Measurements from ENCODE around the gene TAB2.
A peak's percentile ranks its signal among the peaks of the same experiment; 100 is the strongest.

The TAB2 gene

DNA sequence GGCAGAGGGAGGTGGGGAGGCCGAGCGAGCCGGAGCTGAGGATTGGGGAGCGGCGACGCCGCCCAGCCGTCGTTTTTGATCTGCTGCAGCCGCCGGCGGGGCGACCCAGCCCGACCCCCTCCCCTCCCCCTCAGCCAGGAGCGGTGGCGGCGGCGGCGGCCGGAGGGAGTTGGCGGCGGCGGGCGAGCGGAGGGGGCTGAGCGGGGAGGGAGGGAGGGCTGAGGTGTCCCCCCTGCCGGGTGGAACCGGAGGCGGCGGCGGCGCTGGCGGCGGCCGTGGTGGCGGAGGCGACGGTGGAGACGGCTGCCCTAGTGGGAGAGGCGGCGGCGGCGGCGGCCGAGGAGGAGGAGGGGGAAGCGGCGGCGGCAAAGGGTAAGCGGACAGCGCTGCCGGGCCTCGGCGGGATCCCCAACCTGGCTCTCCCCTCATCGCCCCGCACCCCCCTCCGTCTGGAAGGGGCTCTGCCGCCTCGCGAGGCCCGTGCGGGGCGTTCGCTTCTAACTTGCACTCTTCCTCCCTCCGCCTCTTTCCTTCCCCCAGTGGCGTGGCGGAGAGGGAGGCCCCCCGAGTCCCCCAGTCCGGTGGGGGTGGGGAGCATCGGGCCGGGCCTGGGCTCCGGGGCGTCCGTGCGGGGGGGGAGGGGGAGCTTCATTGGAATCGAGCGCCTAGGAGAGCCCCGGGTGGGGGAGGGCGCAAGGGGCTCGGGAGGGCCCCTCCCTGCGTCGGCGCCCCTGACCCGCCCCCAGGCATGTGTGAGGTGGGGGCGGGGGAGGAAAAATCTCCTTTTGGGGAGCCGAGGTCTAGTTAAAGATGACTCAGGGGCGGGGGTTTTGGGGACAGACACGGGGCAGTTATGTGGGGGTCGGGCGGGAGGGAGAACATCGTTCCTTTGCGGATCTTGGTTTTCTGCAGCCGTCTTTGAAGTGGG lies at the start of gene TAB2:
TAB2 (plus strand) TSS at position 69 of the 928 bp plus-strand sequence. CDS start 52,286 bp downstream, outside the sequence.
- DNase-seq (ENCODE audit: low spot score) = peak; percentile 52

- DNase-seq (ENCODE audit: low spot score) = no peak
Observed at GRCh38 chr6:149268146-149268545, 49.4 kb upstream of the TAB2 start.

DNA sequence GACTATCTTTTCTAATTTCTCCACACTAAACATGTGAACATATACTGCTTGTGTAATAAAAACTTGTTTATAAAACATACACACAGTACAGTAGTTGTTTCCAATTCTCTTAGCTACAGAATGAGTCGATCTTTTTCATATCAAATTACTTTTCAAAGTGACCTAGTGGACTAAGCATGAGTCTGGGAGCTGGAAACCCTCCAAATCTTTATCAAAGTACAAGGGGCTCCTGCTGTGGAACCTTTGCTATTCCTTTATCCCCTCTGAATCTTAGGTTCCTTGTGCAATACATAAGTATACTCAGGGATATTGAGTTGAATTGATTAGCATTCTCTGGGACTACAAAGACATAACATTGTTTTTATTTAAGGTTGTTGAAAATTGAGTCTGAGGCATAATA lies 48.7 kb upstream of the TAB2 start:
- DNase-seq (ENCODE audit: low spot score) = no peak

DNA sequence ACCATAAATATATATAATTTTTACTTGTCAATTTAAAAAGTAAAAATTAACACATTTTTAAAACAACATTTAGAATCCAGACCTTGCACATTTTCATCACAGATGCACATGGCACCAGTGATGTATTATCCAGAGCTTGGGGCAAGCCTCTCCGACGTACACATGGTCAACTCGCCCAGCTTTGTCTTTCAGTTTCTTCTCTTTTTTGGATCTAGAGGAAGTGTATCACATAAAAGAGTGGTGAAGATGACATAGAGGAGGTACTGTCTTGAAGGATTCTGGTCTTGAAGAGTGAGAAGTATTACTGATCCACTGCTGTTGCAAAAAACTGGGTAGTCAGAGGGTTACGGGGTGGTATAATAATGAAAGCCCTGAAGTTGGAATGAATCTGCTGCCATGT lies 46.9 kb upstream of the TAB2 start:
- DNase-seq (ENCODE audit: low spot score) = no peak

DNA sequence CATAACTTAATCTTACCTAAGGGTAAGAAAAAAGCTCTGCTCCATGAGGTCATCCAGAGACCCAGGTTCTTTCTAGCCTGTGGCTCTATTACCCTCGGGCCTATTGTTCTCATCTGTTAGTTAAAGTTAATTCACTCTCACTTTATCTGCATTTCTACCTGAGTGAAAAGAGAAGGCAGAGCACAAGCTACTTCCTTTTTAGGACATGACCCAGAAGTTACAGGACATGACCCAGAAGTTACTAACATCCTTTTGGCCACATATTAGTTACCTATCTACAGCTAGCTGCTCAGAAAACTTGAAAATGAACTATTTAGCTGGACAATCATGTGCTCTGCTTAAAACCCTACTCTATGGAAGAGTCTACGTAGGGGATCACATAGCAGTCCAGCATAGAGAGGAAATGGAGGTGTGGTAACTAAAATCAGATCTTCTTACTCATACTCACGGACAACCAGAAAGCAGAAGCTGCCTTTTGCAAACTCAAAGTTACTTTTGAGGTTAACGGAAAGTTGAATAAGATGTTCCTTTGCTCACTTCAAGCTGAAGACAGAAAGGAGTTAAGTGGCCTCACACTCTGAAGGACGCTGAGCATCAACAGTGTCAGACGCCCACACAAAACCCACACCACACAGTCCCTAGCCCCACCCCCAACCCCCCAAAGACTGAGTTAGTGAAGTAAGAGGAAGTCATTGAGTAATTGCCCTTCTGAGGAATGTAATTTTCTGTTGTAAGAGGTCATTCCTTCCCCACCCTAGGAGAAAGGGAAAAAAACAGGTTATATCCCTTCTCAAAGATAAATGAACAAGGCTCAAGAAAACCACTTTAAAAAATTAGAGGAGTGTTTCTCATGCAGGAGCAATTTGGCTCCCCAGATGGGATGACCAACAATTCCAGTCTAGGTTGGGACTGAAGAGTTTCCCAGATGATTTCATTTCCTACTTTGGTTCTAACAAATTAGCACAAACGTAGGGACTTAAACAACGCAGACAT lies 45.9 kb upstream of the TAB2 start:
- DNase-seq (ENCODE audit: low spot score) = peak; percentile 56

DNA sequence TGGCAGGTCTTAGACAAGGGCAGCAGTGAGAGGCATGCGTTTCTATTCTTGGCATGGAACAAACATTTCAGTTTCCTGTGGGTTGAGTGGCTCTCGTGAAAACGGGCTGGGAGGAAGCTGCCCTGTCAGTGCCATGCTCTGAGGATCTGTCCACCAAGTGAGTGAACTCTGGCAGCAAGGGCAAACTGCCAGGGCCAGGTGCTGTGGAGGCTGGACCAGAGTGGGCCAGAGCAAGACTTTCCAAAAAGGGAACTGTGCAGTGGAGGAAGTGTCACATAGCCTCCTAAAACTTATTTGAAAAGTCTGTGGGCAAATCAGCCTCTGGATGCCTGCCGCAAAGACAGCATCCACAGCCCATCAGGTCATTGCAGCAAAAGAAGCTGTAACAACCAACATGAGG lies 44.2 kb upstream of the TAB2 start:
- DNase-seq (ENCODE audit: low spot score) = peak; percentile 77

GRCh38 chr6:149275621-149276020 lies 41.9 kb upstream of the TAB2 start:
- DNase-seq (ENCODE audit: low spot score) = no peak

- DNase-seq (ENCODE audit: low spot score) = no peak
Observed at GRCh38 chr6:149277621-149278020, 39.9 kb upstream of the TAB2 start.

GRCh38 chr6:149278997-149279396 lies 38.5 kb upstream of the TAB2 start:
- no peak for DNase-seq (ENCODE audit: low spot score)

- no peak for DNase-seq (ENCODE audit: low spot score)
Observed at GRCh38 chr6:149284904-149285303, 32.6 kb upstream of the TAB2 start.

- DNase-seq (ENCODE audit: low spot score) = no peak
Observed at GRCh38 chr6:149285626-149286025, 31.9 kb upstream of the TAB2 start.

DNA sequence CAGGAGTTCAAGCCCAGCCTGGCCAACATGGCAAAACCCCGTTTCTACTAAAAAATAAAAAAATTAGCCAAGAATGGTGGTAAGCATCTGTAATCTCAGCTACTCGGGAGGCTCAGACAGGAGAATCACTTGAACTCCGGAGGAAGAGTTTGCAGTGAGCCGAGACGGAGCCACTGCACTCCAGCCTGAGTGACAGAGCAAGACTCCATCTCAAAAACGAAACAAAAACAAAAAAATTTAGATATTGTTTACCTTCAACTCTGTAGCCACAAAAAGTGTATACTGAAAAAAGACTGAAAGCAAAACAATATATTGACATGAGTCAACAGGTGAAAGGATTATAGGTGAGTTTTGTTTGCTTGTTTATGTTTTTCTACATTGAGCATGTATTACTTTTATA lies 30.6 kb upstream of the TAB2 start:
- no peak for DNase-seq (ENCODE audit: low spot score)

DNA sequence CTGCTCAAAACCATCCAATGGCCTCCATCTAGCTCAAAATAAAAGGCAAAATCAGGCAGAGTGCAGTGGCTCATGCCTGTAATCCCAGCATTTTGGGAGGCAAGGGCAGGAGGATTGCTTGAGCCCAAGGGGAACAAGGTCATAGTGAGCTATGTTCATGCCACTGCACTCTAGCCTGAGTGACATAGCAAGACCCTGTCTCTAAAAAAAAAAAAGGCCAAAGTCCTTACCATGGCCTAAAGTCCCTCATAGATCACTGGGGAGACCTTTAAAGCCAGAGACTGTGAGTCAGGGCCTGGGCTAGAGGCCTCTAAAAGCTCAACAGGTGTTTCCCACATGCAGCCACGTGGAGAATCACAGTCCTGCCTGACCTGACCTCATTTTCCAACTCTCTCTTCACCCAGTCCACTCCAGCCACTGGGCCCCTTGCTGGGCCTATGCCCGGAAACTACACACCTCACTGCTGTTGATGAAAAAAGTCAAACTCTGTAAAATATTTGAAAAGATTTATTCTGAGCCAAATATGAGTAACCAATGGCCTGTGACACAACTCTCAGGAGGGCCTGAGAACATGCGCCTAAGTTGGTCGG lies 28.2 kb upstream of the TAB2 start:
- no peak for DNase-seq (ENCODE audit: low spot score)

DNA sequence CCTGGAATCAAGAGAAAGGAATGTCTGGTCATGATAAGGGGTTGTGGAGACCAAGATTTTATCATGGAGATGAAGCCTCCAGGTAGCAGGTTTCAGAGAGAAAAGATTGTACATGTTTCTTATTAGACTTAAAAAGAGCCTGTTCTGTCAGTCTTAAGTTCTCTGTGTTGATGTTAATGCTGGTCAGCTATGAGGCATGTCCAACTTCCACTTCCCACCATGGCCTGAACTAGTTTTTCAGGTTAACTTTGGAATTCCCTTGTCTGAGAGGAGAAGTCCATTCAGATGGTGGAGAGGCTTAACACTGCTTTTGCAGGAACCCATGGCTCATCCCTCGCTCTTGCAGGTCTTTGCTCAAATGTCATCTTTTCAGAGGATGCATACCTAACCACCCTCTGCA lies 27.5 kb upstream of the TAB2 start:
- DNase-seq (ENCODE audit: low spot score) = no peak

- DNase-seq (ENCODE audit: low spot score) = no peak
Observed at GRCh38 chr6:149293244-149293643, 24.3 kb upstream of the TAB2 start.

DNA sequence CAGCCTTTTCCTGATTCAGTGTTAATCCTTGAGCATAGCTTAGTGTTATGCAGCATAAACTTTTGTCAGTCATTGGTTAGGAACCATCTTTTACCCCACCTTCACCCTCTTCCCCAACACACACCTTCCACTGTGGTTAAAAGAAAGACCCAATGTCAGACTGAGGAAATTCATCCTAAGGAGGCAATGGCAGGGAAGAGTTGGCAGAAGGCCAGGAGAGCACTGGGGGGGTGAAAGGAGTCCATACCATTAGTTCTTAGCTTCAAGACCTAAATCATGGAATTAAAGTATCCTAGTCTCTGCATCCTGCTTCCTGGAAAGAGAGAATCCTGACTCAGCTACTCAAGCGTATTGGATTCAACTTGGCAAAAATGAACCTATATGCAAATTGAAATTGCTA lies 16.9 kb upstream of the TAB2 start:
- DNase-seq (ENCODE audit: low spot score) = no peak

DNA sequence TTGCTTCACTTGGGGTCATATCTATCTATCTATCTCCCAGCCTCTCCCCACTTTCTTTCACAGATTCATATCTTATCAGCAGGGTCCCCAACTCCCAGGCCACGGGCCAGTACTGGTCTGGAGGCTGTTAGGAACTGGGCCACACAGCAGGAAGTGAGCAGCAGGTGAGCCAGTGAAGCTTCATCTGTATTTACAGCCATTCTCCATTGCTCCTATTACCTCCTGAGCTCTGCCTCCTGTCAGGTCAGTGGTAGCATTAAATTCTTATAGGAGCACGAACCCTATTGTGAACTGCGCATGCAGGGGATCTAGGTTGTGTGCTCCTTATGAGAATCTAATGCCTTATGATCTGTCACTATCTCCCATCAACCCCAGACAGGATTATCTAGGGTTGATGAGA lies 14.8 kb upstream of the TAB2 start:
- no peak for DNase-seq (ENCODE audit: low spot score)

DNA sequence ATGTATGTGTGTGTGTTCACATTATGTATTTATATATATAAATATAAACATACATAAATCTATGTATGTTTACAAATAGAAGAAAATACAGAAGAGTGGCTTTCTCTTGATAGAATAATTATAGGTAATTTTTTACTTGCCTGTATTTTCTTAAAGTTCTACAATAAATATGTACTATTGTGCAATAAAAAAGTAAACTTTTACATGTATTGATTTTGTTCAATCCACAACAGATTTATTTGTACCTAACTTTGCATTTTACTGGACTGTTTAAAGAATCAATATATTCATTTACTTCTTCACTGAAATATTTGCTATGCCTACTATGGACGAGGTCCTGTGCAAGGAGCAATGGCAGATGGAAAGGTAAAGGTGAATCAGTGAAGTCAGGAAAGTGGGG lies 14.0 kb upstream of the TAB2 start:
- DNase-seq (ENCODE audit: low spot score) = no peak

DNA sequence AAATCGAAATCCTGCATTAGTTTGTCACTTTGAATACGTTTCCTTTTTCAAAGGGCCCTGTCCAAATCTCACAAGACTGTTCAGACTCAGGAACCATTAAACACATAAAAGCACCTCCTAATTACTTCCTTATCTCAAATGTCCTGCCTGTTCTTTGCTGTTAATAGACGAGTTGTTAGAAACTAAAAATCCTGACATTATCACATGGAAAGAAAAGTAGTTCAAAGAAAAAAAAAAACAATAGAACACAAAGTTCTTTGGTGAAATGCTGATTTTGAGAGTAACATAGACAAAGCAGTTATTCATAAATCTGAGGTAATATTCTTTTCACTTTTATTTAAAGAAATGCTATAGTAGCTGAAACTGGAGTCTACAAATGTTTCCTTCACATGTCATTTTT lies 12.1 kb upstream of the TAB2 start:
- no peak for DNase-seq (ENCODE audit: low spot score)

DNA sequence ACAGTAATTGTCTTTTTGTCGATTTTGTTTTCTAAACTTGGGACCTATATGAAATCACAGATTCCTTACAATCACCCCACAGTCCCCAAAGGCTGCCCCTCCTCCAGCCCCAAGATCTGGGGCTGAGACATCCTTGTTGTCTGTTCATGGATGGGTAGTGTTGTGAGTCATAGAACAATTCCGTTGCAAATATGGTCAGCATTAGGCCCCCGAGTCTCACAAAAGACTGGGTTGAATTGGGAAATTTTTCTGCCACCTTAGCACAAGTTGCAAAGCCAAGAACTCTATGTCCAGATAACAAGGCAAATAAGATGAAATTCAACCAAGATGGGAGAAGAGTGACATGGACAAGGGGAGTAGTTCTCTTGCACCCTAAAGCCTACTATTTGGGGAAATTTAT lies 10.5 kb upstream of the TAB2 start:
- DNase-seq (ENCODE audit: low spot score) = no peak

GRCh38 chr6:149311293-149311692 lies 6.2 kb upstream of the TAB2 start:
- no peak for DNase-seq (ENCODE audit: low spot score)

DNA sequence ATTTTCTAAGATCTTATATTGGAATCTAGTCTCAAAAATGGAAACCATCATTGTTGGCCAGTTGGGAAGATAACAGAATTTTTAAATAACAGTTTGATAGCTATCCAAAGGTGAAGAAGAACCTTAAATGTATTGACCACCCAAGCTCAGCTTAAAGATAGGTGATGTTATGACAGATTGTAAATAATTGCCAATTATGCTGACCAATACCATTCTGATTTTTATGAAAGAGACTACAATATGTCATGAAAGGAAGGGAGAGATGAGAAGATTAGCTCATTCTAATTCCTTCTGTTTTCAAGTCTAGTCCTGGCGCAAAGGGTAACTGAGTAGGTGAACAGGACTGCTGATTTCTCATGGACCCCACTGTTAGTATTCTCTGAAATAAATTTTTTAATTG lies 5.7 kb upstream of the TAB2 start:
- DNase-seq (ENCODE audit: low spot score) = no peak

Measured in pons (tissue), 1 donor.